ENCODE data around the gene TMED8. TPM values are rescaled to one million over a fixed set of nuclear protein-coding genes. Genes with fewer than 3 reads are reported as not detected.

TMED8 gene
- total and polyA plus RNA-seq, 2 of the 13 experiments (the other 11 are each of a cell fraction or from before 2014, with no cell fraction given): 6.0 to 11.7 TPM

DNA sequence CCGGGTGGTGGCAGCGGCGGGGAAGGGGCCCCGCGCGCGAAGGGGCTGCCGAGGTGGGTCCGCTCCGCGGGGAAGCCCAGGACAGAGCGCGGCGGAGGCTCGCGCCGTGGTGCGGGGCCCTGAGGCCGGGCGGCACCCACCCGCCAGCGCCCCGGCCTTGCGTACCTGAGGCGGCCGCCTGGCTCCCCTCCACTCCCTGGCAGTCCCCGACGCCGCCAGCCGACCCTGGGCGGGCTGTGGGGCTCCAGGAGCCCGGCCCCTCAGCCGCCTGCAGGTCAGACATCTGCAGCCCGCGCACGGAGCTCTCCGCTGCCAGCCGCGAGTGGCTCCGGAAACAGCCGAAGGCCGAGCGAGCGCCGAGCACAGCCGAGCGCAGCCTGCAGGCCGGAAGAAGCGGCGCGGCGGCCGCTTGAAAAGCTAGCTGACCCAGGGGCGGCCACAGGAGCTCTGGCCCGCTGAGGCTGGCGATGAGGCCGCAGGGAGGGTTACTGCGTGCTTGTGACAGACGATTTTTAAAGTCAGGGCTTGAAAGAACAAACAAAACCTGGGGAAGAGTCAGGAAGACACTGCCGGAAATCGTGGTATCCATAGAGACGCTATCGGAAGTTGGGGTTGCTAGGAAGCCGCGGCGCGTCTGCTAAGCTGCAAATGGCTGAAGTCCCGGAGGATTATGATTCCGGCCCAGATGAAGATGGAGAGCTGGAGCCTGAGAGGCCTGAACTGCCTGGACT, at the start of gene TMED8, which contains the start of gene SAMD15 (continued):
- TF ChIP-seq ZNF101 (CRISPR knock-in tag; IDR thresholded peaks at IDR 0.05; ENCODE audit: borderline replicate concordance, low read depth) (no peak), ZBTB3 (CRISPR knock-in tag; IDR thresholded peaks at IDR 0.05; ENCODE audit: borderline replicate concordance, low read depth) (no peak), NCOA5 (CRISPR knock-in tag; IDR thresholded peaks at IDR 0.05) (no peak), SIN3A (IDR thresholded peaks at IDR 0.05; ENCODE audit: borderline replicate concordance, low read depth, low read length) (peak; percentile 98), YEATS4 (CRISPR knock-in tag; IDR thresholded peaks at IDR 0.05; ENCODE audit: borderline replicate concordance) (peak; percentile 81; the same call in 1 of the 2 replicates), ZNF143 (CRISPR knock-in tag; IDR thresholded peaks at IDR 0.05) (no peak), HNRNPH1 (optimal IDR thresholded peaks at IDR 0.05; ENCODE audit: low read depth, low read length) (no peak), KDM5A (IDR thresholded peaks at IDR 0.05; ENCODE audit: borderline replicate concordance, low read length) (peak; percentile 77; the same call in 1 of the 2 replicates), SOX6 (IDR thresholded peaks at IDR 0.05) (no peak), SOX6 (CRISPR knock-in tag; IDR thresholded peaks at IDR 0.05) (peak; percentile 62; the same call in 1 of the 2 replicates), GZF1 (CRISPR knock-in tag; IDR thresholded peaks at IDR 0.05) (no peak), SNRNP70 (IDR thresholded peaks at IDR 0.05; ENCODE audit: low read depth, low read length) (no peak), NFE2 (CRISPR knock-in tag; IDR thresholded peaks at IDR 0.05) (no peak)
- TF ChIP-seq, protein P1, sequence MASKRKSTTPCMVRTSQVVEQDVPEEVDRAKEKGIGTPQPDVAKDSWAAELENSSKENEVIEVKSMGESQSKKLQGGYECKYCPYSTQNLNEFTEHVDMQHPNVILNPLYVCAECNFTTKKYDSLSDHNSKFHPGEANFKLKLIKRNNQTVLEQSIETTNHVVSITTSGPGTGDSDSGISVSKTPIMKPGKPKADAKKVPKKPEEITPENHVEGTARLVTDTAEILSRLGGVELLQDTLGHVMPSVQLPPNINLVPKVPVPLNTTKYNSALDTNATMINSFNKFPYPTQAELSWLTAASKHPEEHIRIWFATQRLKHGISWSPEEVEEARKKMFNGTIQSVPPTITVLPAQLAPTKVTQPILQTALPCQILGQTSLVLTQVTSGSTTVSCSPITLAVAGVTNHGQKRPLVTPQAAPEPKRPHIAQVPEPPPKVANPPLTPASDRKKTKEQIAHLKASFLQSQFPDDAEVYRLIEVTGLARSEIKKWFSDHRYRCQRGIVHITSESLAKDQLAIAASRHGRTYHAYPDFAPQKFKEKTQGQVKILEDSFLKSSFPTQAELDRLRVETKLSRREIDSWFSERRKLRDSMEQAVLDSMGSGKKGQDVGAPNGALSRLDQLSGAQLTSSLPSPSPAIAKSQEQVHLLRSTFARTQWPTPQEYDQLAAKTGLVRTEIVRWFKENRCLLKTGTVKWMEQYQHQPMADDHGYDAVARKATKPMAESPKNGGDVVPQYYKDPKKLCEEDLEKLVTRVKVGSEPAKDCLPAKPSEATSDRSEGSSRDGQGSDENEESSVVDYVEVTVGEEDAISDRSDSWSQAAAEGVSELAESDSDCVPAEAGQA (IDR thresholded peaks at IDR 0.05; ENCODE audit: low read depth): no peak
- TF ChIP-seq, protein P1 (CRISPR knock-in tag; IDR thresholded peaks at IDR 0.05; ENCODE audit: borderline replicate concordance): no peak
- TF ChIP-seq, protein P2, sequence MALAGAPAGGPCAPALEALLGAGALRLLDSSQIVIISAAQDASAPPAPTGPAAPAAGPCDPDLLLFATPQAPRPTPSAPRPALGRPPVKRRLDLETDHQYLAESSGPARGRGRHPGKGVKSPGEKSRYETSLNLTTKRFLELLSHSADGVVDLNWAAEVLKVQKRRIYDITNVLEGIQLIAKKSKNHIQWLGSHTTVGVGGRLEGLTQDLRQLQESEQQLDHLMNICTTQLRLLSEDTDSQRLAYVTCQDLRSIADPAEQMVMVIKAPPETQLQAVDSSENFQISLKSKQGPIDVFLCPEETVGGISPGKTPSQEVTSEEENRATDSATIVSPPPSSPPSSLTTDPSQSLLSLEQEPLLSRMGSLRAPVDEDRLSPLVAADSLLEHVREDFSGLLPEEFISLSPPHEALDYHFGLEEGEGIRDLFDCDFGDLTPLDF (CRISPR knock-in tag; IDR thresholded peaks at IDR 0.05): peak; percentile 59; the same call in 1 of the 2 replicates
- TF ChIP-seq, protein P3, sequence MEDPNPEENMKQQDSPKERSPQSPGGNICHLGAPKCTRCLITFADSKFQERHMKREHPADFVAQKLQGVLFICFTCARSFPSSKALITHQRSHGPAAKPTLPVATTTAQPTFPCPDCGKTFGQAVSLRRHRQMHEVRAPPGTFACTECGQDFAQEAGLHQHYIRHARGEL (CRISPR knock-in tag; IDR thresholded peaks at IDR 0.05): no peak
- TF ChIP-seq, protein P4, sequence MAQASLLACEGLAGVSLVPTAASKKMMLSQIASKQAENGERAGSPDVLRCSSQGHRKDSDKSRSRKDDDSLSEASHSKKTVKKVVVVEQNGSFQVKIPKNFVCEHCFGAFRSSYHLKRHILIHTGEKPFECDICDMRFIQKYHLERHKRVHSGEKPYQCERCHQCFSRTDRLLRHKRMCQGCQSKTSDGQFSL (CRISPR knock-in tag; IDR thresholded peaks at IDR 0.05): no peak
- TF ChIP-seq, protein P5, sequence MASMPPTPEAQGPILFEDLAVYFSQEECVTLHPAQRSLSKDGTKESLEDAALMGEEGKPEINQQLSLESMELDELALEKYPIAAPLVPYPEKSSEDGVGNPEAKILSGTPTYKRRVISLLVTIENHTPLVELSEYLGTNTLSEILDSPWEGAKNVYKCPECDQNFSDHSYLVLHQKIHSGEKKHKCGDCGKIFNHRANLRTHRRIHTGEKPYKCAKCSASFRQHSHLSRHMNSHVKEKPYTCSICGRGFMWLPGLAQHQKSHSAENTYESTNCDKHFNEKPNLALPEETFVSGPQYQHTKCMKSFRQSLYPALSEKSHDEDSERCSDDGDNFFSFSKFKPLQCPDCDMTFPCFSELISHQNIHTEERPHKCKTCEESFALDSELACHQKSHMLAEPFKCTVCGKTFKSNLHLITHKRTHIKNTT (CRISPR knock-in tag; IDR thresholded peaks at IDR 0.05): no peak
